SU-DHL-6 (cell line): ENCODE results near the gene PIP5K1B.

ENCODE experiments used
- H2AFZ ChIP-seq: fragments of 200-600 bp; sonication (generic); 2 replicates; pipeline ENCODE4 v1.6.1; 2014; ENCODE audit warnings: low read depth, mild to moderate bottlenecking, moderate library complexity, mixed read lengths, antibody characterized with exemption, low read length; ENCODE audit not compliant: severe bottlenecking
- H3F3A ChIP-seq: fragments of 200-600 bp; shearing (Covaris generic); 2 replicates; pipeline ENCODE4 v1.6.0; 2016; ENCODE audit warnings: antibody characterized with exemption, mild to moderate bottlenecking; ENCODE audit not compliant: insufficient read depth
- H3K27ac ChIP-seq: fragments of 200-600 bp; sonication (generic); 2 replicates; pipeline ENCODE4 v1.5.1; 2016; ENCODE audit warnings: low read depth, mild to moderate bottlenecking, low read length, moderate library complexity, mixed read lengths
- H3K27me3 ChIP-seq: fragments of 200-600 bp; sonication (generic), shearing (Covaris generic); 2 replicates; pipeline ENCODE4 v1.6.0; 2014; ENCODE audit warnings: mild to moderate bottlenecking, low read length
- H3K36me3 ChIP-seq: fragments of 200-600 bp; sonication (generic); 2 replicates; pipeline ENCODE4 v1.6.1; 2014; ENCODE audit warnings: mild to moderate bottlenecking, low read length, mixed read lengths
- H3K4me2 ChIP-seq: fragments of 300-600, 200-600 bp; shearing (Covaris generic), sonication (generic); 2 replicates; pipeline ENCODE4 v1.6.0; 2014; ENCODE audit warnings: low read length, low read depth, mild to moderate bottlenecking; ENCODE audit not compliant: poor library complexity, severe bottlenecking
- H3K4me3 ChIP-seq: fragments of 200-600 bp; sonication (generic); 2 replicates; pipeline ENCODE4 v1.5.1; 2014; ENCODE audit warnings: antibody characterized with exemption, low read length, mild to moderate bottlenecking, mixed read lengths; ENCODE audit not compliant: insufficient read depth, poor library complexity, severe bottlenecking
- H3K79me2 ChIP-seq: fragments of 200-600 bp; sonication (generic); 2 replicates; pipeline ENCODE4 v1.6.1; 2014; ENCODE audit warnings: mild to moderate bottlenecking, low read length, moderate library complexity; ENCODE audit not compliant: insufficient read depth
- H3K9ac ChIP-seq: fragments of 200-600 bp; sonication (generic); 2 replicates; pipeline ENCODE4 v1.7.0; 2014; ENCODE audit warnings: mild to moderate bottlenecking, low read length
- H3K9me2 ChIP-seq: fragments of 200-600 bp; sonication (generic); replicated peaks from 2 replicates; pipeline ENCODE4 v1.6.1; 2014; ENCODE audit warnings: low read length; ENCODE audit not compliant: insufficient read depth
- H3K9me3 ChIP-seq: fragments of 200-600 bp; sonication (generic); 2 replicates; pipeline ENCODE4 v1.6.1; 2014; ENCODE audit warnings: low read length, mixed read lengths; ENCODE audit not compliant: insufficient read depth
- H4K20me1 ChIP-seq: fragments of 200-600 bp; sonication (generic); 2 replicates; pipeline ENCODE4 v1.6.1; 2014; ENCODE audit warnings: low read depth, mild to moderate bottlenecking, antibody characterized with exemption, low read length, moderate library complexity, mixed read lengths
- CTCF ChIP-seq: fragments of 200-600 bp; sonication (generic); IDR thresholded peaks from one replicate; pipeline ENCODE4 v1.5.1; 2017; ENCODE audit warnings: antibody characterized with exemption, mild to moderate bottlenecking, low read length, moderate library complexity; ENCODE audit not compliant: insufficient read depth, poor library complexity, severe bottlenecking
- EZH2phosphoT487 ChIP-seq: fragments of 200-600 bp; sonication (generic), shearing (Covaris generic); conservative IDR thresholded peaks from 2 replicates; pipeline ENCODE4 v1.6.1; 2018; ENCODE audit warnings: mild to moderate bottlenecking, antibody characterized with exemption, low read length, moderate library complexity, mixed read lengths

The PIP5K1B gene

GRCh38 chr9:68970151-68970550, 265.1 kb downstream of the PIP5K1B start:
- Histone ChIP-seq H3K27ac (no peak overlapping the region), H3F3A (no peaks in the 10 kb centered on the region), H3K79me2 (no peaks in the 10 kb centered on the region), H2AFZ (no peak overlapping the region), H4K20me1 (no peaks in the 10 kb centered on the region), H3K9me2 (no peaks in the 10 kb centered on the region), H3K27me3 (no peaks in the 10 kb centered on the region), H3K36me3 (no peaks in the 10 kb centered on the region), H3K4me3 (no peak overlapping the region), H3K4me2 (no peak overlapping the region), H3K9ac (no peak overlapping the region), H3K9me3 (no peaks in the 10 kb centered on the region)
- TF ChIP-seq CTCF = no peak
- no peak for TF ChIP-seq EZH2phosphoT487

DNA sequence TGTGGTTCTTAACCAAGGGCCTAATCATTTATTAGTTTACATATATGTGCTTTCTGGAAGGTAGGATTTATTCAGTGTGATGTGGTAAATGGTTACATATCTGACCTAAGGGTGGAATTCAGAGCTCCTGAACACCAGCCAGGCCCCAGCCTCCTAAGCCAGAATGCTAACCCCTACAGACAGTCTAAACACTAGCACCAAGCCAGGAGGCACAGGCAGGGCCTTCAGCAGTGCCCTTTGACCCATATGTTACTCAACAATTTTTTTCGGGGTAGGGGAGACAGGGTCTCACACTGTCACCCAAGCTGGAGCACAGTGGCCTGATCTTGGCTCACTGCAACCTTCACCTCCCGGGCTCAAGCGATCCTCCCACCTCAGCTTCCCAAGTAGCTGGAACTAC, 268.6 kb downstream of the PIP5K1B start:
- Histone ChIP-seq H3K4me3 (no peak overlapping the region), H3K79me2 (no peaks in the 10 kb centered on the region), H3K9me2 (no peaks in the 10 kb centered on the region), H4K20me1 (no peaks in the 10 kb centered on the region), H3K9me3 (no peaks in the 10 kb centered on the region), H3K4me2 (no peak overlapping the region), H3K36me3 (no peaks in the 10 kb centered on the region), H3F3A (no peaks in the 10 kb centered on the region), H2AFZ (no peak overlapping the region), H3K27ac (no peak overlapping the region), H3K9ac (no peak overlapping the region), H3K27me3 (no peaks in the 10 kb centered on the region)
- TF ChIP-seq CTCF = no peak

- no peak overlapping the region for H3K4me3 ChIP-seq
- H3K9me3 ChIP-seq = no peaks in the 10 kb centered on the region
- H3K9me2 ChIP-seq = no peaks in the 10 kb centered on the region
- no peaks in the 10 kb centered on the region for H3K36me3 ChIP-seq
- H3K79me2 ChIP-seq = no peaks in the 10 kb centered on the region
- no peak overlapping the region for H3K4me2 ChIP-seq
- no peak for TF ChIP-seq EZH2phosphoT487
- TF ChIP-seq CTCF = no peak
- H4K20me1 ChIP-seq = no peaks in the 10 kb centered on the region
- H3F3A ChIP-seq = no peaks in the 10 kb centered on the region
- H3K27me3 ChIP-seq = no peaks in the 10 kb centered on the region
- no peak overlapping the region for H2AFZ ChIP-seq
- H3K27ac ChIP-seq = no peak overlapping the region
- no peak overlapping the region for H3K9ac ChIP-seq
Observed at GRCh38 chr9:68974431-68974830, 269.4 kb downstream of the PIP5K1B start.

DNA sequence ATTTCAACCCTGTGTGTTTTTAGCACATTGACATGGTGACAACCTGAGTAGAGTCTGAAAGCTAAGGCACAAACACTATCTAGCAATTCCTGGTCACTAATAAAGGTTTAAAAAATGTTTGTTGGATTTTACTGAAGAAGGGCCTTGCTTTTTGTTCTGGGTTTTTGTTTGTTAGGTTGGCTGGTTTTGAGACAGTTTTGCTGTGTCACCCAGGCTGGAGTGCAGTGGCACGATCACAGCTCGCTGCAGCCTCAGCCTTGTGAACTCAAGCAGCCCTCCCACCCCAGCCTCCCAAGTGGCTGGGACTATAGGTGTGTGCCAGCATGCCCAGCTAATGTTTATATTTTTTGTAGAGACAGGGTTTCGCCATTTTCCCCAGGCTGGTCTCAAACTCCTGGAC, 269.9 kb downstream of the PIP5K1B start:
- no peak overlapping the region for H3K27ac ChIP-seq
- no peaks in the 10 kb centered on the region for H3F3A ChIP-seq
- no peaks in the 10 kb centered on the region for H3K79me2 ChIP-seq
- H3K4me3 ChIP-seq = no peak overlapping the region
- no peak for TF ChIP-seq CTCF
- TF ChIP-seq EZH2phosphoT487 = no peak
- H3K27me3 ChIP-seq = no peaks in the 10 kb centered on the region
- no peak overlapping the region for H3K4me2 ChIP-seq
- no peaks in the 10 kb centered on the region for H4K20me1 ChIP-seq
- H3K9me3 ChIP-seq = no peaks in the 10 kb centered on the region
- H3K36me3 ChIP-seq = no peaks in the 10 kb centered on the region
- H3K9me2 ChIP-seq = no peaks in the 10 kb centered on the region
- no peak overlapping the region for H2AFZ ChIP-seq
- no peak overlapping the region for H3K9ac ChIP-seq
